ENCODE measurements around the gene RYK.

DNA sequence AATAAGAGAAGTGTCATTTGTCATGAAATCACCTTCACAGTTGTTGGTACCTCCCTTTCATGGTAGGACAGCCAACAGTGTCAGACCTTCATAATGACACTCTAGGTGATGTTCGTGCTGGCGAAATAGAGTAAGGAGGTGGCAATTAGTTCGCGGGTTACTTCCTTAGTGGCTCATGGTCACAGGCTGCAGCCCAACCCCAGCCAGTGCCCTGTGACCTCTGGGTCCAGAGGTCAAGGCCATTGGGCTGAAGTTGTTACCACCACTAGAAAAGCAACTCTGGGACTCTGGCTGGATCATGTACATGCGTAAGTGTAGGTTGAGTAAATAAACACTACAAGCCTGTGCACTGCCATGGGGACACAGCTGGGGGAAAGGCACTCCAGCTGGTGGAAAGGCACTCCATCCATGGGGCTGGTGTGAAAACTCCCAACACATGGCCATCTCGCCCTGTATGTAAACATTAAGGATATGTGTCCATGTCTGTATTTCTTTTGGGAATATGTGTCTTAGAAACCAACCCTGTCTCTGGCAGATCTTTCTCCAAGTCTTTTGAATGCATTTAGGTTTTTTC is 106.7 kb downstream of the RYK start:
- TF ChIP-seq EZH2phosphoT487 (IDR thresholded peaks at IDR 0.05; ENCODE audit: insufficient read depth, low read depth) (no peak), EZH2 (IDR thresholded peaks at IDR 0.05; ENCODE audit: insufficient read depth, poor library complexity, severe bottlenecking) (no peak)

All from GM23248 (cell line).